ENCODE measurements around the gene SFN. TPM values are rescaled to one million over a fixed set of nuclear protein-coding genes. Genes with fewer than 3 reads are reported as not detected.
"Not testable (repeated sequence)": the region's sequence is repeated elsewhere in the genome, so short reads cannot be mapped to it uniquely, and the experiment has no call there.

SFN gene
- total RNA-seq, 1 experiment from 2014 or later, result 170 TPM

- no peak for DNase-seq (ENCODE audit: low spot score)
Observed at GRCh38 chr1:26839339-26839722, 23.6 kb upstream of the SFN start.

- DNase-seq (ENCODE audit: low spot score), result no peak
Observed at GRCh38 chr1:26839779-26840178, 23.2 kb upstream of the SFN start.

GRCh38 chr1:26844424-26845196 lies 18.3 kb upstream of the SFN start:
- no peak for DNase-seq (ENCODE audit: low spot score)

GRCh38 chr1:26847826-26848225 lies 15.1 kb upstream of the SFN start:
- DNase-seq (ENCODE audit: low spot score), result not testable (repeated sequence)

GRCh38 chr1:26848499-26848898 lies 14.4 kb upstream of the SFN start:
- no peak for DNase-seq (ENCODE audit: low spot score)

- DNase-seq (ENCODE audit: low spot score), result peak; percentile 72
Observed at GRCh38 chr1:26848941-26849774, 13.8 kb upstream of the SFN start.

GRCh38 chr1:26851106-26851684 lies 11.8 kb upstream of the SFN start:
- no peak for DNase-seq (ENCODE audit: low spot score)

GRCh38 chr1:26852701-26853100 lies 10.2 kb upstream of the SFN start:
- DNase-seq (ENCODE audit: low spot score), result no peak

GRCh38 chr1:26853156-26853555 lies 9.8 kb upstream of the SFN start:
- DNase-seq (ENCODE audit: low spot score), result peak; percentile 96

- no peak for DNase-seq (ENCODE audit: low spot score)
Observed at GRCh38 chr1:26853600-26853999, 9.3 kb upstream of the SFN start.

GRCh38 chr1:26854906-26855305 lies 8.0 kb upstream of the SFN start:
- no peak for DNase-seq (ENCODE audit: low spot score)

- DNase-seq (ENCODE audit: low spot score), result no peak
Observed at GRCh38 chr1:26855636-26856035, 7.3 kb upstream of the SFN start.

- no peak for DNase-seq (ENCODE audit: low spot score)
Observed at GRCh38 chr1:26856181-26856580, 6.8 kb upstream of the SFN start.

- DNase-seq (ENCODE audit: low spot score), result no peak
Observed at GRCh38 chr1:26856604-26857469, 6.1 kb upstream of the SFN start.

- no peak for DNase-seq (ENCODE audit: low spot score)
Observed at GRCh38 chr1:26857473-26858060, 5.4 kb upstream of the SFN start.

GRCh38 chr1:26858160-26858559 lies 4.8 kb upstream of the SFN start:
- no peak for DNase-seq (ENCODE audit: low spot score)

GRCh38 chr1:26858891-26859640 lies 3.9 kb upstream of the SFN start:
- DNase-seq (ENCODE audit: low spot score), result no peak

- DNase-seq (ENCODE audit: low spot score), result peak; percentile 53
Observed at GRCh38 chr1:26861286-26861701, 1.7 kb upstream of the SFN start.

GRCh38 chr1:26861889-26862378 lies 1.0 kb upstream of the SFN start:
- no peak for DNase-seq (ENCODE audit: low spot score)

GRCh38 chr1:26863685-26864077 lies 732 bp downstream of the SFN start:
- no peak for DNase-seq (ENCODE audit: low spot score)

Data from HT-29 (cell line).